ENCODE data around the gene LEMD2.

DNA sequence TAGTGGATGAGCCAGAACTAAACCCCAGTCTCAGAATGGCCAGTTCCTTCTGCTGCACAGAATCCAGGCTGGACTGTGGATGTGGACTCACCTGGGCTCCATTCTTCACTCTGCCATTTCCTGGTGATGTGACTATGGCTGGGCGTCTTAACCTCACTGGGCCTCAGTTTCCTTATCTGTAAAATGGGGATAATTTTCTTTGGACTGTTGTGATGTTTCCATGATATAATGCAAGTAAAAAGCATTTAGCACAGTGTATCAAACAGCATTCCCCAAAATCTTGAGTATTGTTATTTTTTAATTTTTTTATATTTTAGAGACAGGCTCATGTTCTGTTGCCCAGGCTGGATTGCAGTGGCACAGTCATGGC lies 36.3 kb downstream of the LEMD2 start:
- TF ChIP-seq, protein P1, sequence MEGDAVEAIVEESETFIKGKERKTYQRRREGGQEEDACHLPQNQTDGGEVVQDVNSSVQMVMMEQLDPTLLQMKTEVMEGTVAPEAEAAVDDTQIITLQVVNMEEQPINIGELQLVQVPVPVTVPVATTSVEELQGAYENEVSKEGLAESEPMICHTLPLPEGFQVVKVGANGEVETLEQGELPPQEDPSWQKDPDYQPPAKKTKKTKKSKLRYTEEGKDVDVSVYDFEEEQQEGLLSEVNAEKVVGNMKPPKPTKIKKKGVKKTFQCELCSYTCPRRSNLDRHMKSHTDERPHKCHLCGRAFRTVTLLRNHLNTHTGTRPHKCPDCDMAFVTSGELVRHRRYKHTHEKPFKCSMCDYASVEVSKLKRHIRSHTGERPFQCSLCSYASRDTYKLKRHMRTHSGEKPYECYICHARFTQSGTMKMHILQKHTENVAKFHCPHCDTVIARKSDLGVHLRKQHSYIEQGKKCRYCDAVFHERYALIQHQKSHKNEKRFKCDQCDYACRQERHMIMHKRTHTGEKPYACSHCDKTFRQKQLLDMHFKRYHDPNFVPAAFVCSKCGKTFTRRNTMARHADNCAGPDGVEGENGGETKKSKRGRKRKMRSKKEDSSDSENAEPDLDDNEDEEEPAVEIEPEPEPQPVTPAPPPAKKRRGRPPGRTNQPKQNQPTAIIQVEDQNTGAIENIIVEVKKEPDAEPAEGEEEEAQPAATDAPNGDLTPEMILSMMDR (conservative IDR thresholded peaks at IDR 0.05; ENCODE audit: low read depth, low read length): no peak
- no peak for TF ChIP-seq EZH2 (IDR thresholded peaks at IDR 0.05; ENCODE audit: borderline replicate concordance, low read depth, low read length, poor library complexity, severe bottlenecking)
